HG03469 (cell line): ENCODE measurements around the gene KDM2A.
"Not testable (repeated sequence)": the region's sequence is repeated elsewhere in the genome, so short reads cannot be mapped to it uniquely, and the experiment has no call there.

ENCODE experiments used
- ATAC-seq: cut with Tn5 transposase; IDR thresholded peaks from one replicate; pipeline ENCODE4 v1.9.1; 2021; ENCODE audit warnings: mild to moderate bottlenecking, moderate library complexity, moderate number of reproducible peaks; ENCODE audit not compliant: unreplicated experiment

KDM2A gene

DNA sequence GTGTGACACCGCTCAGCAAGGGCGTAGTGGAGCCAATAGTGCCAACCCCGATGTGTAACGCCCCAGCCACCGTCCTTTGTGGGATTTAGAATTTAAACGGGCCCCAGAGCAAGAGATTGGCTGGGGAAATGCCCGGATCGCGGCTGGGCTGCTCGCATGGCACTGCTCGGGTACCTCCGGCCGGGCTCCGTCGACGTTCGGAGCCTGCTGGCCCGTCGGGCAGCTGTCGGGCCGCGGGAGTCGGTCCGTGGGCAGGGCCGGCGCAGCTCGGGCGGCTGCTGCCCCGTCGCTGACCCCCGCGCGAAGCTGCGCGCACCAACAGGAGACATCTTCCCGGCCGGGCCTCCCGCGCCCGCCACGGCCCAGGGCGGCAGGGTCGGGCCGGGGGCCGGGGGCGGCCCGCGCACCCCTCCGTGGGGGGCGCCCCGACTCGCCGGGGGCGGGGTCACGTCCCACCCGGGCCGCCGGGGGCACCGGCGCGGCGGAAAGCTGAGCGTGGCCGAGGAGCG lies 1.3 kb upstream of the KDM2A start:
- ATAC-seq: peak; percentile 0

DNA sequence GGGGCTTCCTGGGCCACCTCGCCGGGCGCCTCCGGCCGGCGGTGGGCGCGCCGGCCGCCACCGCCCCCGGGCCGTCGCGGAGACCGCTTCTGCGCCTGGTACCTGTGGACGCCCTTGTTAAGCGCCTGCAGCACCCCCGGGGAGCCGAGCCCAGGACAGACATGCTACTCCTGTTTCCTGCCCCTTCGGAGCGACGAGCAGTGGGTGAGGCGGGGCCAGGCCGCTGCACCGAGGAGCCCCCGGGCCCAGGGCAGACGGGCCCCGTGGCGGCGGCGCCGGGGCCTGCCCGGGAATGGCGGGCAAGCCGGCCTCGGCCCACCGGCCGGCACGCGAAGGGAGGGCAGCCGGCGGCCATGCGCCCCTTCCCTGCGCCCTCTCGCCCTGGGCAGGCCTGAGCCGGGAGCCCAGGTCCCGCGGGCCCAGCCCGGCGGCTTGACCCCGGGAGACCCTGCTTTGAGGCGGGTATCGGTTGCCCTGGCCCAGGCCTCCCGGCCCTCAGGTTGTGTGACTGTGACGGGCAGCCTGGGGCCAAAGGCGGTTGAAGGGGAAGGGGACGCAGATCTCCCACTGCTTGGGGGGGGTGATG lies 789 bp upstream of the KDM2A start:
- ATAC-seq: peak; percentile 8

DNA sequence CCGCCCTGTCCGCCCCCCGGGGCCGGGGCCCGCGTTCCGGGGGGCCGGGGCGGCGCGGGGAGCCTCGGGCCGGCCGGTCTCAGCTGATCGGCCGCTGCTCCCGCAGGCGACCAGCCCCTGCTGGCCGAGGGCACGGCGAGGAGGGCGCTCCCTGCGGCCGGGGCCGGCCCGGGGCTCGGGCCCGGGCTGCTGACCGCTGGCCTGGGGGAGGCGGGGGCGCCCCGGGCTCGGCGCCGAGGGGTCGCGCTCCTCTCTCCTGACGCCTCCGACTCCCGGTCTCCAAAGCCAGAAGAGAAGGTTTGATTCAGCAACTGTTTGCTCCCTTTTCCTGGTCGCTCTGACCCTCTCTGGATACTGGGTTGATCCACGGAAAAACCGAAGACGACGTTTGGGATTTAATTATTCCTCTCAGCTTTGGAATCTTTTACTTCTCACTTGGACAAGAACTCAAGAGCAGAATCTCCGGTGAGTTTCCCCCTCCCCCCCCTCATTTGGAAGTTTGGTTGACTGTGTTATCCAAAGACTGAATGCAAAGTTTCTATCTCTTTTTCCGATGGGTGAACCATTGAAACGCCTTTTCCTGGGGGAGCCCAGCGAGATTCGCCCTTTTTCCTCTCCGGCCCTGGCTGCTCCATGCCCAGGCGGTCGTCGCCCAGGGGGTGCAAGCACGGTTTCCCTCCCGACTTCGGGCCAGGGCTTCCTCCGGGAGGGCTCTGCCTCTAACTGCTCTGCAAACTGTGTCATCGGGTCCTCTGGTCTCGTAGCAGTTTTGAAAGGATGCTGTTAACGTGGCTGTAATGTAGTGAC lies 725 bp downstream of the KDM2A start:
- ATAC-seq: peak; percentile 1

- ATAC-seq: no peak
Observed at GRCh38 chr11:67120456-67120855, 1.4 kb downstream of the KDM2A start.

DNA sequence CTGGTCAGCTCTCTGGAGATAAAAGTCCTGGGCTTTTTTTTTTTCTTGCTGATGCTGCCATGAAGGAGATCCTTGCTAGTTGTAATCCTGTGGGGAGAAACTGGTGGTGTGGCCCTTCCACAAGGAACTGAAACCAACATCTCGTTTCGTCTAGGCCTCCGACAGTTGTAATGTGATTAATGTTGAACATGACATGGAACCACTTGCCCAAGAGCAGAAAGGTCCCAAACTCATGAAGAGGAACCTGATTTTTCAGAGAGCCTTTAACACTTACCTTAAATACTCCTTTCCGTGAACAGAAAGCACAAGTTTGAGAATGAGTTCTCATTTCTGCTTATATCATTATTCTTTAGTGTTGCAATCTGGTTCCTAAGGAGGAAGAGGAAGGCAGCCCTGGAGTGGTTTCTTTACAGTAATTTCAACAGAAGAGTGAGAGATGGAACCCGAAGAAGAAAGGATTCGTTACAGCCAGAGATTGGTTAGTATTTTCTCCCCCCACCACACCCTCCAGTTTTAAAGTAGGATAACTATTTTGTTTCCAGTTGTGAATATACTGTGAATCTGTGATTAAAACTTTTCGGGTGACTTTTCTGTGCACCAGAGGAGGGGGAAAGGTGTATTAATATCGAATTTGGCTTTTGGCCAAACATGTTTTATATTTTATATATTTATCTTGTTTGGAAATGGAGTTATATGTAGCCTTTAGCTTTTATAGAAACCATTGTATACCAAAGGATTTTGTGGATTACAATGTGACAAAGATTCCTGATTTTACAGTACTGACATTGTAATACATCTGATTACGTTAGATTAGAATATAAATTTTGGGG lies 2.0 kb downstream of the KDM2A start:
- ATAC-seq: no peak

GRCh38 chr11:67123801-67124200 lies 4.7 kb downstream of the KDM2A start:
- ATAC-seq: not testable (repeated sequence)

DNA sequence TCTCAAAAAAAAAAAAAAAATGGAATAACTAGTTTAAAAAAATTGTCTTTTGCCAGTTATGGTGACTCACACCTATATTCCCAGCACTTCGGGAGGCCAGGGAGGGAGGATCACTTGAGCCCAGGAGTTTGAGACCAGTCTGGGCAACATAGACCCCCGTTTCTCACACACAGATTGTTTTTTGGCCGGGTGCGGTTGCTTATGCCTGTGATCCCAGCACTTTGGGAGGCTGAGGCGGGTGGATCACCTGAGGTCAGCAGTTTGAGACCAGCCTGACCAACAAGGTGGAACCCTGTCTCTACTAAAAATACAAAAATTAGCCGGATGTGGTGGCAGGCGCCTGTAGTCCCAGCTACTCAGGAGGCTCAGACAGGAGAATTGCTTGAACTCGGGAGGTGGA lies 7.2 kb downstream of the KDM2A start:
- ATAC-seq: not testable (repeated sequence)

GRCh38 chr11:67126986-67127385 lies 7.9 kb downstream of the KDM2A start:
- ATAC-seq: no peak

GRCh38 chr11:67130861-67131260 lies 11.8 kb downstream of the KDM2A start:
- ATAC-seq: not testable (repeated sequence)

- ATAC-seq: no peak
Observed at GRCh38 chr11:67136156-67136555, 17.1 kb downstream of the KDM2A start.

- ATAC-seq: no peak
Observed at GRCh38 chr11:67138922-67139321, 19.9 kb downstream of the KDM2A start.

- no peak for ATAC-seq
Observed at GRCh38 chr11:67146516-67147226, 27.6 kb downstream of the KDM2A start.

DNA sequence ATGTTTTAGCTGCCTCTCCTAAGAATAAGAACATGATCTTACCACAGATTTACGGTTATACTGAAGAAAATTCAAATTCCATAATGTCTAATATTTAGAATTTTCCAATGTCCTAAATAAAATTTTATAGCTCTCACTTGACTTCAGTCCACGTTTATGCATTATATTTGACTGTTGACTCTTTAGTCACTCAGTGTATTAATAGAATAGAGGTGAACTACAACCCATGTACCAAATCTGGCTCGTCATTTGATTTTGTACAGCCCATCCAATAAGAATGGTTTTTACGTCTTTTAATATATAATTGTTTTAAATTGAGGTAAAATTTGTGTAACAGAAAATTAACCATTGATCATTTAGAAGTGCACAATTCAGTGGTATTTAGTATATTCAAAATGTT lies 34.9 kb downstream of the KDM2A start:
- no peak for ATAC-seq

- no peak for ATAC-seq
Observed at GRCh38 chr11:67154726-67155125, 35.7 kb downstream of the KDM2A start.

DNA sequence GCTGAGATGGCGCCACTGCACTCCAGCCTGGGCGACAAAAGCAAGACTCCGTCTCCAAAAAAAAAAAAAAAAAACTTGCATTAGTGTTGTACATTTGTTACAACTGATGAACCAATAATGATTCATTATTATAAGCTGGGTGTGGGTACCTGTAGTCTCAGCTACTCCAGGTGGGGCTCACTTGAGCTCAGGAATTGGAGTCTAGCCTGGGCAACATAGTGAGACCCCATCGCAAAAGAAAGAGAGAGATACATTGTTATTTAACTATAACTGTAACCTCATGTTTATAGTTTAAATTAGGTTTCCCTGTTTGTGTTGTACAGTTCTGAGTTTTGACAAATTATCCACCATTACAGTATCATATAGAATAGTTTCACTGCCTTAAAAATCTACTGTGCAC lies 38.6 kb downstream of the KDM2A start:
- ATAC-seq: no peak

- ATAC-seq: no peak
Observed at GRCh38 chr11:67158221-67158620, 39.2 kb downstream of the KDM2A start.

DNA sequence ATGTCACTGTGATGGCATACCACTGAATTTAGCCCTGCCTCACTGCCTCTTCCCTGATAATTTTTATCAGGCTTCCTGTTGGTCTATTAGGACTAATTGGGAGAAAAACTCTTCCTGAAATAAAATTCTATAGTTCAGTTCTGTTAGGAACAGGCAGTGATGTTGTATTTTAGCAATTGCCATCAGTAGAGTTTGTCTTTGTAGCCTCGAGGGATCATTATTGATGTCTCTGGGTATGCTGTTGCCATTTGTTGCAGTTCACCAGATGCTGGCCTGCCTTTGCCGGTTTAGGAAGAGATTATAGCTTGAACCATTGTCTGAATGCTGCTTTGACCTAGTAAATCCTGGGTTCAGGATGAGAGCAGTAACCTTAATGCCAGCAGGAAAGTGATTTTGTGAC lies 41.0 kb downstream of the KDM2A start:
- ATAC-seq: no peak

- ATAC-seq: no peak
Observed at GRCh38 chr11:67160872-67161783, 42.1 kb downstream of the KDM2A start.

DNA sequence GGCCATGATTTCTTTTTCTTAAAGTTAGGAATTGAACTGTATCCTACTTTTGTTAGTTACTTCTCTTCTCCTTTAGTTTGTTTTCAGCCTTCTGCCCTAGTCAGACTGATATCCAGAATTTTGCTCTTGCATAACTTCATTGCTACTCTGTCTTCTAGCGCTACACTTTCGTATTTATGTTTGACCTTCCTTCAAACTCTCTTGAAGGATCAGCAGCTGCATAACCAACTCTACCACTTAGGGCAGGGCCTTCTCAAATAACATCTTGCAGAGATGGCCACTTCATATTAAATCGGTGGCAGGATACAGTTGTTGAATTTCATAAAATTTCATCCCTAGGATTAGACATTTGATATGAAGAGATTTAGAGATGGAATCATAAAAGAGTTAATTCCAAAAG lies 43.9 kb downstream of the KDM2A start:
- ATAC-seq: no peak

GRCh38 chr11:67165623-67166022 lies 46.6 kb downstream of the KDM2A start:
- ATAC-seq: no peak
